ENCODE data around the gene ALDH1A3.

Gene ALDH1A3

GRCh38 chr15:100881573-100882336, 2.1 kb downstream of the ALDH1A3 start:
- peaks cover 4% of the 10 kb centered on the region for H3K4me1 Mint-ChIP-seq
- H3K27ac Mint-ChIP-seq = no peak overlapping the region
- H3K27me3 Mint-ChIP-seq (ENCODE audit: low read depth) = peaks cover 89% of the 10 kb centered on the region
- no peak for TF ChIP-seq CTCF (IDR thresholded peaks at IDR 0.05; ENCODE audit: unreplicated experiment in 3 of 3)
- no peaks in the 10 kb centered on the region for H3K36me3 Mint-ChIP-seq (ENCODE audit: low read depth)
- H3K9me3 Mint-ChIP-seq = no peaks in the 10 kb centered on the region
- H3K4me3 Mint-ChIP-seq = peak overlapping the region in 1 of 3 experiments; percentile 75

- Mint-ChIP-seq H3K4me3 (no peak overlapping the region), H3K4me1 (peaks cover 10% of the 10 kb centered on the region), H3K27me3 (ENCODE audit: low read depth) (peaks cover 88% of the 10 kb centered on the region), H3K27ac (no peak overlapping the region), H3K36me3 (ENCODE audit: low read depth) (no peaks in the 10 kb centered on the region), H3K9me3 (no peaks in the 10 kb centered on the region)
- no peak for TF ChIP-seq CTCF (IDR thresholded peaks at IDR 0.05; ENCODE audit: unreplicated experiment in 3 of 3)
Observed at GRCh38 chr15:100885116-100885515, 5.5 kb downstream of the ALDH1A3 start.

GRCh38 chr15:100885811-100886210, 6.2 kb downstream of the ALDH1A3 start:
- no peak overlapping the region for H3K4me3 Mint-ChIP-seq
- TF ChIP-seq CTCF (IDR thresholded peaks at IDR 0.05; ENCODE audit: unreplicated experiment in 3 of 3) = no peak
- no peaks in the 10 kb centered on the region for H3K36me3 Mint-ChIP-seq (ENCODE audit: low read depth)
- peaks cover 83% of the 10 kb centered on the region for H3K27me3 Mint-ChIP-seq (ENCODE audit: low read depth)
- H3K9me3 Mint-ChIP-seq = no peaks in the 10 kb centered on the region
- H3K4me1 Mint-ChIP-seq = peaks cover 12% of the 10 kb centered on the region
- no peak overlapping the region for H3K27ac Mint-ChIP-seq

- Mint-ChIP-seq H3K4me3 (no peak overlapping the region), H3K27ac (no peak overlapping the region), H3K36me3 (ENCODE audit: low read depth) (no peaks in the 10 kb centered on the region), H3K27me3 (ENCODE audit: low read depth) (peaks cover 75% of the 10 kb centered on the region), H3K9me3 (no peaks in the 10 kb centered on the region), H3K4me1 (peaks cover 12% of the 10 kb centered on the region)
- TF ChIP-seq CTCF (IDR thresholded peaks at IDR 0.05; ENCODE audit: unreplicated experiment in 3 of 3) = no peak
Observed at GRCh38 chr15:100887211-100887913, 7.7 kb downstream of the ALDH1A3 start.

- no peaks in the 10 kb centered on the region for H3K9me3 Mint-ChIP-seq
- no peak overlapping the region for H3K4me3 Mint-ChIP-seq
- TF ChIP-seq CTCF (IDR thresholded peaks at IDR 0.05; ENCODE audit: unreplicated experiment in 3 of 3) = no peak
- no peaks in the 10 kb centered on the region for H3K36me3 Mint-ChIP-seq (ENCODE audit: low read depth)
- H3K4me1 Mint-ChIP-seq = peaks cover 12% of the 10 kb centered on the region
- peaks cover 72% of the 10 kb centered on the region for H3K27me3 Mint-ChIP-seq (ENCODE audit: low read depth)
- peak overlapping the region in 1 of 3 experiments; percentile 29 for H3K27ac Mint-ChIP-seq
Observed at GRCh38 chr15:100889385-100890050, 9.9 kb downstream of the ALDH1A3 start.

Data from nephron (organoid).